CD4-positive, alpha-beta T cell treated with Interleukin-12 subunit alpha and Interleukin-12 subunit beta, for 1 hour (primary cell): Measurements from ENCODE around the gene CTSC.
"Not testable (repeated sequence)": the region's sequence is repeated elsewhere in the genome, so short reads cannot be mapped to it uniquely, and the experiment has no call there.

Experiments used
- DNase-seq: peaks from one replicate; pipeline ENCODE4 v3.0.0-alpha.2; 2020

CTSC gene

GRCh38 chr11:88348870-88349269 lies 11.3 kb upstream of the CTSC start:
- no peak for DNase-seq

DNA sequence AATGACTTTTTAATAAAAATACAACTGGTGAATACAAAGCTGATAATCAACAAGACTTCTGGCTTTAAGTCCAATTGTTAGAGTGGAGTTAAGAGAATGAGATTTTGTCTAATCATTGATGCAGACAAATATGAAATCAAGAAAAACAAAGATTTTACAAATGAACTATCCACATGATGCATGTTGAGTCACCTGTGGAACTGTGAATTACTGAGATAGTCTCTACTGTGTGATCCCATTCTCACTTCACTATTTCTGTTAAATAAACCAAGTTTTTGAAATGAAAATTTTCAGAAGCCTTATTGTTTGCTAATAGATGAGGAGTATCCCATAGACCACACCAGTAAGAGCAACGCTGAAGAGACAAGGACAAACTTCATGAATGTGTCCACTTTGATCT lies 8.4 kb upstream of the CTSC start:
- DNase-seq, result no peak

GRCh38 chr11:88345408-88345807 lies 7.9 kb upstream of the CTSC start:
- peak; percentile 30 for DNase-seq

GRCh38 chr11:88344869-88345268 lies 7.3 kb upstream of the CTSC start:
- DNase-seq, result no peak

DNA sequence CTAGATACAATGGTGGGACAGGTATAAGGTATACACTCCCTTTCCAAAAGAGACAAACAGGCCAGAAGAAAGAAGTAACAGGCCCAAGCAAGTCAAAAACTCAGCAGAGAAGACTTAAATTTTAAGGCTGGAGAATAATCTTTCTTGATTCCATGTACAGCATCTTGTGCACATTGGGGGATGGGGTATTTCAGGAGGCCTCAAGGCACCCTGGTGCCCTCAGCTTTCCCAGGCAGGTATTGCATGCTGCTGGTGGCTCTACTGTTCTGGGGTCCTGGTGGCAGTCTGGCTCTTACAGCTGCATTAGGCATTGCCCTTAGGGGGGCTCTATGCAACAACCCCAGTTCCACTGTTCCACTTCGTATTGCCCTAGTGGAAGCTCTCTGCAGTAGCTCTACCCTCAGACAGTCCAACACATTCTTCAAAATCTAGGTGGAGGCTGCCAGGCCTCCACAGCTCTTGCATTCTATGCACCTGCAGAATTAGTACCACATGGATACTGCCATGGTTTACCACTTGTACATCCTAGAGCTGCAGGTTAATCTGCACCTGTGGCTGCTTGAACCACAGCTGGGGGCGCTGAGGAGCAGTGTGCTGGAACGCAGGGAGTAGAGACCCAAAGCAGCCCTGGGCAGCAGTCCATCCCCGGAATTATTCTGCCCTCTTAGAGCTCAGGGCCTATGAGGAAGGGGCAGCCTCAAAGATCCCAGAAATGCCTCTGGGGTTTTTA lies 4.2 kb upstream of the CTSC start:
- no peak for DNase-seq

DNA sequence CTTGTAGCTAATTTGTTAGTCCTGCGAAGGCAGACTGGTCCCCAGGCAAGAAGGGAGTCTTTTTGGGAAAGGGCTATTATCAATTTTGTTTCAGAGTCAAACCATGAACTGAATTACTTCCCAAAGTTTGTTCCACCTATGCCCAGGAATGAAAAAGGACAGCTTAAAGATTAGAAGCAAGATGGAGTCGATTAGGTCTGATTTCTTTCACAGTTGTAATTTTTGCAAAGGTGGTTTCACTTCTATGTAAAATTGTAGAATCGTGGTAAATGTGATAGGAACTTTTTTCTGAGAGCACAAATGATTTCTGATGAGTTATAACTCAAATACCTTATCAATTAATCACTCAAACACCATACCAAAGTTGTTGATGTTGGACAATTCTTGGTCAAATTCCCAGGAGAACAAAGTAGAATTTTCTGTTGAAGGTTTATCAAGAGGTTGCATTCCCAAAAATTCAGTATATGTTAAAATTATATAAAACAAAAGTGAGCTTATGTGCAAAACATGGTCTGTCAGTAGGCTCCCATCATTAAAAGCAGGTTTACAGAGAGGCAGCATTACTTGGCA lies 2.9 kb upstream of the CTSC start:
- no peak for DNase-seq

GRCh38 chr11:88337987-88338668 lies 592 bp upstream of the CTSC start:
- peak; percentile 70 for DNase-seq

DNA sequence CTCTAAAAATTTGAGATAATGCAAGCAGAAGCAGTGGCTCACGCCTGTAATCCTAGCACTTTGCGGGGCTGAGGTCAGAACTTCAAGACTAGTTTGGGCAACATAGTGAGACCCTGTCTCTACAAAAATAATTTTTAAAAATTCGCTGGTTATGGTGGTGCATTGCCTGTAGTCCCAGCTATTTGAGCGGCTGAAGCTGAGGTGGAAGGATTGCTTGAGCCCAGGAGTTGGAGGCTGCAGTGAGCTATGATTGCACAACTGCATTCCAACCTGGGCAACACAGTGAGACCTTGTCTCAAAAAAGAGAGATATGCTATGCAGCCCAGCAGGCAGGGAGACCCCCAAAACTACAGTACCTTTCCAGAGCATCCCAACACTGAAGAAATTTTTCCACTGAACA lies 2.3 kb downstream of the CTSC start:
- DNase-seq, result no peak

GRCh38 chr11:88333862-88334261 lies 3.7 kb downstream of the CTSC start:
- DNase-seq, result no peak

GRCh38 chr11:88332851-88333250 lies 4.7 kb downstream of the CTSC start:
- no peak for DNase-seq

DNA sequence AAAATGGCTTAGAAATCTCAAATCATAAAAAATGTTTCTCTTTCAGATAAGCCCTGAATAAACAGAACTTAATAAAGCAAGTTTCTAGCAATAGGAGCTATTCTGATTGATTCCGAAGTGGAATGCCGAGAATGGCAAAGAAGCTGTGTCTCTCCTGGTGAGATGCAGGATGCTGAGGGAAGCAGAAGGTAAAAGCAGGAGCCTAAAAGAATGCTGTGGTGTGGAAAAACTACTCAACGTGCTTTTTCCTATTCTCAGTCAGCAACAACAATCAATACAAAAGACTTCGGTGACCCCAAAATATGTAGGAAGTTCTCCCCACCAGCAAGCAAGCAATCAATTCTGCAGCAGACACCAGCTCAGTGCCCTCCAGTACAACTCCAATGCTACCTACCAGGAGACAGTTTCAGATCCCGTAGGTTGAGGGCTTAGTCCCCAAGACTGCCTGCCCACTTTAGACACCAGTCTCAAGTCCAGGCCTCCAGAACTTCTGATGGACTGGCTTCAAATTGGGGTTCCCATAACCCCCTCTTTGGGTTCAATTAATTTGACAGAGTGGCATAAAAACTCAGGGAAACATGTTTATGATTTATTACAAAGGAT lies 6.6 kb downstream of the CTSC start:
- no peak for DNase-seq

GRCh38 chr11:88329563-88330250 lies 7.8 kb downstream of the CTSC start:
- DNase-seq, result no peak

GRCh38 chr11:88327462-88328143 lies 9.9 kb downstream of the CTSC start:
- DNase-seq, result no peak

DNA sequence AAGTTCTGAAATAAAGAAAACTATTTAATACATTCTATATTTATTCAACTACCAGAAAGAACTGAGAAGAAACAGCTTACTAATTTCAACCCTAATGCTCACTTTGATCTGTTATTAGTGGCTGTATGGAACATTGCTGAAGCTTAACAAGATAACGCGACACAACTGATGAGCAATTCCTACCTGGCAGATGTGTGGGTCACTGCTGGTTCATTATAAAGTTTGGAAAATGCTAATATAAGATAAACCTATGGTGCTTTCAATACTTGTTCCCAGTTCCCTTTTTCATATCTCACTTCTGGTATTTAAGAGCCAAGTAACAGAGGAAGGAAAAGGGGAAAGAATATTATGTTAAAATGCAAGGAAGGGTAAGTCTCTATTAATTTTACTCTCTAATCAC lies 10.5 kb downstream of the CTSC start:
- DNase-seq, result no peak

DNA sequence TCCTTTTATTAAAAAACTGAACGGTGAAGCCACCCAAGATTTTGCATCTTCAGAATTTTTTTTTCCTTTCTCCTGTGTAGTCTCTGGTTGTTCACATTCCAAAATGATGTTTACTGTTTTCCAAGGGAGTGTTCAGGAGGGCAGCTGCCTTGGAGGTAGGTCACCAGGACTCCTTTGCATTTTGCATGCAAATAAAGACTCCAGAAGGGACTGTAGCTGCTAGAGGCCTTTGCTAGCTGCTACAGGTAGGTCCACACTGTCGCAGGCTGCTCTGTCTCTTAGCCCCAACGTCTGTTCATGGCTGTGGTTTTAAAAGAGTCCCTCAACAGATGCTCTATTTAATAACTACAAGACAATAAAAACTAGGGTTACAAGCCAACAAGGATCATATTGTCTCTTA lies 11.4 kb downstream of the CTSC start:
- no peak for DNase-seq

- DNase-seq, result no peak
These were observed 12.8 kb downstream of the CTSC start for GRCh38 chr11:88324562-88325345.

DNA sequence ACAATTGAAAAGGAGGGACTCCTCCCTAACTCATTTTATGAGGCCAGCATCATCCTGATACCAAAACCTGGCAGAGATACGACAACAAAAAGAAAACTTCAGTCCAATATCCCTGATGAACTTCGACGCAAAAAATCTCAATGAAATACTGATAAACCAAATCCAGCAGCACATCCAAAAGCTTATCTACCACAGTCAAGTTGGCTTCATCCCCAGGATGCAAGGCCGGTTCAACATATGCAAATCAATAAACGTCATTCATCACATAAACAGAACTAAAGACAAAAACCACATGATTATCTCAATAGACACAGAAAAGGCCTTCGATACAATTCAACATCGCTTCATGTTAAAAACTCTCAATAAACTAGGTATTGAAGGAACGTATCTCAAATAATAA lies 14.7 kb downstream of the CTSC start:
- DNase-seq, result not testable (repeated sequence)

- not testable (repeated sequence) for DNase-seq
These were observed 16.1 kb downstream of the CTSC start for GRCh38 chr11:88321412-88321811.

GRCh38 chr11:88320149-88320559 lies 17.4 kb downstream of the CTSC start:
- no peak for DNase-seq

DNA sequence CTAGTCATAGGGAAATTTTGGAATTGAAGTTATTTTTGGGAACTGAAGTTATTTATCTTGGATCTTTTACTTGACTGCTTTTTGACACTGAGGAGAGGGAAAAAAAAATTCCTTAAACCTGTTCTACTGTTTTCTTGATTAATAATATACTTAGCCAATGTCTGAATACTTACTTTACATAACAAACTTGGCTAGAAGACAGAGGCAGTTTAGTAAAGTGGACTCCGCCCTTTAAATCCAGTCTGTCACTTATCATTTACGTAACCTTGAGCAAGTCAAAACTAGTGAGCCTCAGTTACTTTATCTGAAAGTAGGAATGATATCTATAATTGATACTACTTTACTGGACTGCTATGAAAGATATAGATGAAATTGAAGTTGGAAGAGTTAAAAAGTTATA lies 19.5 kb downstream of the CTSC start:
- DNase-seq, result no peak

GRCh38 chr11:88317536-88317935 lies 20.0 kb downstream of the CTSC start:
- no peak for DNase-seq

- no peak for DNase-seq
These were observed 21.5 kb downstream of the CTSC start for GRCh38 chr11:88315981-88316441.
